AG04449 (cell line): ENCODE results near the gene TRIM44.
"Not testable (repeated sequence)": the region's sequence is repeated elsewhere in the genome, so short reads cannot be mapped to it uniquely, and the experiment has no call there.

Experiments
- CTCF ChIA-PET: fragments of 350-600 bp; formaldehyde crosslinking; extraction: SDS; loops from one replicate; lab custom pipeline; 2021; ENCODE audit warnings: antibody characterized with exemption; lab: Yijun Ruan, JAX
- POLR2A ChIA-PET: fragments of 400-600, 350-600 bp; formaldehyde crosslinking; extraction: SDS; loops from one replicate; lab custom pipeline; 2020; ENCODE audit warnings: antibody characterized with exemption, inconsistent platforms; lab: Yijun Ruan, JAX
- DNase-seq: peaks from one replicate; pipeline ENCODE4 v3.0.0-alpha.2; 2010; ENCODE audit warnings: low read depth, low spot score
- H3K4me3 ChIP-seq: 2 replicates; pipeline ENCODE4 v1.5.1; 2011; ENCODE audit warnings: low read depth, mild to moderate bottlenecking, control low read depth, low read length
- CTCF ChIP-seq: IDR thresholded peaks from one replicate; pipeline ENCODE4 v1.5.1; 2011; ENCODE audit warnings: mild to moderate bottlenecking, moderate library complexity, low read length, control low read depth, inconsistent platforms; ENCODE audit not compliant: insufficient read depth; ENCODE audit errors: missing control alignments

The TRIM44 gene

GRCh38 chr11:35752115-35752514, 89.5 kb downstream of the TRIM44 start:
- ChIA-PET POLR2A (no interaction called here), CTCF (interaction anchor here (1.9 kb wide), 1 partner anchor 70 kb away, joined by 4 read pairs; no protein-coding TSS in a partner anchor)
- DNase-seq = no peak
- no peak overlapping the region for H3K4me3 ChIP-seq
- no peak for TF ChIP-seq CTCF

GRCh38 chr11:35753573-35753972, 91.0 kb downstream of the TRIM44 start:
- CTCF ChIA-PET, H3K4me3 ChIP-seq, DNase-seq, POLR2A ChIA-PET: not testable (repeated sequence)

GRCh38 chr11:35759951-35760350, 97.4 kb downstream of the TRIM44 start:
- H3K4me3 ChIP-seq, POLR2A ChIA-PET, DNase-seq, CTCF ChIA-PET: not testable (repeated sequence)

- CTCF ChIA-PET = interaction anchor here (2.7 kb wide), 1 partner anchor 60 kb away, joined by 10 read pairs; no protein-coding TSS in a partner anchor
- TF ChIP-seq CTCF = no peak
- no peak for DNase-seq
- POLR2A ChIA-PET = no interaction called here
- H3K4me3 ChIP-seq = no peak overlapping the region
These were observed 99.3 kb downstream of the TRIM44 start for GRCh38 chr11:35761899-35762298.

GRCh38 chr11:35763301-35763700, 100.7 kb downstream of the TRIM44 start:
- POLR2A ChIA-PET = no interaction called here
- CTCF ChIA-PET = interaction anchor here (2.7 kb wide), 1 partner anchor 59 kb away, joined by 10 read pairs; no protein-coding TSS in a partner anchor
- H3K4me3 ChIP-seq = no peak overlapping the region
- TF ChIP-seq CTCF = no peak
- no peak for DNase-seq

- TF ChIP-seq CTCF = no peak
- DNase-seq = no peak
- CTCF ChIA-PET = no interaction called here
- POLR2A ChIA-PET = no interaction called here
- H3K4me3 ChIP-seq = no peak overlapping the region
These were observed 101.2 kb downstream of the TRIM44 start for GRCh38 chr11:35763765-35764164.

GRCh38 chr11:35764417-35764816, 101.8 kb downstream of the TRIM44 start:
- POLR2A ChIA-PET = no interaction called here

More at GRCh38 chr11:35764417-35764816, 101.8 kb downstream of the TRIM44 start:
- no peak for DNase-seq
- CTCF ChIA-PET = no interaction called here
- TF ChIP-seq CTCF = no peak
- no peak overlapping the region for H3K4me3 ChIP-seq
